GM19395 (cell line): ENCODE results near the gene KRTAP8-1.

Experiments used
- ATAC-seq: cut with Tn5 transposase; IDR thresholded peaks from one replicate; pipeline ENCODE4 v1.9.1; 2021; ENCODE audit warnings: mild to moderate bottlenecking, moderate library complexity; ENCODE audit not compliant: unreplicated experiment

Gene KRTAP8-1

DNA sequence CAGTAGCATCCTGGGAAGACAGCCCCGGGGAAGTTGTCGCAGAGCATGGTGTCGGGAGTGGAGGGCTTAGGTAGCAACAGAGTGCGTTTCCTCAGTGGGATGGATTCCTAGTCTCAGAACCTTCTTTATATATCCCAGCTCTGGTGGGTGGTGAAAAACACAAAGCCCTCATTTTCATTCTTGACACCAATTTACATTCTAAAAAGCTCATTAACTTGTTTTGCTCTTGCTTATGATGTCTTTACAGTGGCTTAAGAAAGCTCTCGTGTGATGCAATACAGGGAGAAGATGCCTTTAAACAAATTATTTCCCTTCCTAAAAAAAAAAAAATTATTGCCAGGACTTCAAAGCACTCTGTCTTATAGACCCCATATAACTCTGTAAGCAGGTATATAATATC, at the start of gene KRTAP8-1:
KRTAP8-1 (minus strand) TSS at position 101 of the 400 bp plus-strand sequence; CDS start at position 47, 54 bp downstream.
- no peak for ATAC-seq

DNA sequence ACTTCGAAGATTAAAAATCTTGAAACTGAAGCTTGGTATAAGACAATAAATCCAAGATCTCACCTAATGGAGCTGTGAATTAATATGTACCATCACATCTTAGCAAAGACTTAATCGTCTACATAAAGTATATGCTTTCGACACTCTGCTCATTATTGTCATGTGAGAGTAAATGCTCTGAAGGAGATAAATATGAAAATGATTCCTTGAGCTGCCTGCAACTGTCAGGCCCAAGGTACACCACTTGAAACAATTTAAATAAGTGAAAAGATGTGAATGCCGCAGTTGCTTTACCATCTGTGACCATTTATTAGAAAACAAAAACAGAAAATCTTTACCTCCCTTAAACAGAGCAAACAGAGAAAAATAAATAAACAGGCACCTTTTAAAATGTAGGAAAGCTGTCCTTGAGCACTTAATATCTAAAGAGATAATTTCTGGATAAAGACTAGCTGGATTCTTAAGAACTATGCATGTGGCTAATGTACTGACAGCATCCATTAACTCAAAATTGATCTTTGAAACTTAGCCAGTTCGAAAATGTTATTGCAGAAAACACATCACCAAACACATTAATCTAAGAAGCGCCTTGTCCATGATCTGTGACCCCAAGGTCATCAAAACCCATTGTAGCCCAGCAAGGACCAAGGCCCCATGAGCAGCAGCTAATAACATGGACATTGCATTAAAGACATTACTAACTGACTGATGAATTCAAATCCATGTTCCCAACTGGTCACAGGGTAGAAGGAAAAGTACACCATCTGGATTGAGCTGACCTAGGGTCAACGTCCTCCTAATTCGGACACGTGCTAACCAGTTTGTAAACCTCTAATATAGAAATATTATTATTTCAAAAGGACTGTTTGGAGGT, 34.8 kb upstream of the KRTAP8-1 start:
- ATAC-seq, result no peak

GRCh38 chr21:30842990-30843389, 29.9 kb upstream of the KRTAP8-1 start:
- ATAC-seq, result no peak

- ATAC-seq, result no peak
Measured at GRCh38 chr21:30839304-30839703, 26.2 kb upstream of the KRTAP8-1 start.

DNA sequence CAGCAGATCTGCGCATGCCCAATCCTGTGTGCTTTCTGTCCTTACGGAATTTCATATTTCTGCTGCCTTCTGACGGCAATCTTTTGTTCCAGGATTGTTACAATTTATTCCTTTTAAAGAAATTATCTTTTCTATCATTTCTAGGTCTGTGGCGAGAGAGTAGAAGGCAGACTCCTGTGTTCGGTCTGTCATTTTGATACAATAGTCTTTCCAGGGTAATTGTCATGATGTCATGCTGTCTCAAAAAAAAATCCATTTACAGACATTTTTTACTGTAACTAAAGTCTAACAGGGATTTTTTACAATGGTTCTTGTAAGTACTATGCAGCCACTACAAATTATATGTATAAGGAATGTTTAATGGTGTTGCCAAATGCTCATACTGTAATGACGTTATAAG, 25.5 kb upstream of the KRTAP8-1 start:
- ATAC-seq, result no peak

- no peak for ATAC-seq
Measured at GRCh38 chr21:30831194-30831765, 18.2 kb upstream of the KRTAP8-1 start.

DNA sequence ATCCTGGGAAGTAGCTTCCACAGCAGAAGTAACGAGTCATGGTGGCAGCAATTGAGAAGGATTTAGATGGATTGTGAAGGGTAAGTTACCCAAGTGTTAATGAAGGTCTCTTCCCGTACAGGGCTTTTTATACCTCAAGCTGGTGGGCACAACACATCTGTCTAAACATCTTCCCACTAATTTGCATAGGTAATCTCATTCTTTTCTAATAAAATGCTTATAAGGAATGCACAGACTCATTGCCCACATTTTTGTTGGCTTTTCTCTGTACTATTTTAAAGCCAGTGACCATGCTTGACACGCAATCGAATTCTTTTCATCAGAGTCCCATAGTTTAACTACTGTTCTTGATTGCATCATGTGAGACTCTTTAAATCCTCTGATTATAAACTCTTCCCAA, 16.6 kb upstream of the KRTAP8-1 start, which contains the start of gene KRTAP7-1:
KRTAP7-1 (minus strand) TSS at position 101 of the 400 bp plus-strand sequence; CDS start at position 40, 61 bp downstream.
- no peak for ATAC-seq

- no peak for ATAC-seq
Measured at GRCh38 chr21:30818837-30819610, 6.0 kb upstream of the KRTAP8-1 start.

GRCh38 chr21:30800605-30801004, 12.5 kb downstream of the KRTAP8-1 start:
- ATAC-seq, result no peak

DNA sequence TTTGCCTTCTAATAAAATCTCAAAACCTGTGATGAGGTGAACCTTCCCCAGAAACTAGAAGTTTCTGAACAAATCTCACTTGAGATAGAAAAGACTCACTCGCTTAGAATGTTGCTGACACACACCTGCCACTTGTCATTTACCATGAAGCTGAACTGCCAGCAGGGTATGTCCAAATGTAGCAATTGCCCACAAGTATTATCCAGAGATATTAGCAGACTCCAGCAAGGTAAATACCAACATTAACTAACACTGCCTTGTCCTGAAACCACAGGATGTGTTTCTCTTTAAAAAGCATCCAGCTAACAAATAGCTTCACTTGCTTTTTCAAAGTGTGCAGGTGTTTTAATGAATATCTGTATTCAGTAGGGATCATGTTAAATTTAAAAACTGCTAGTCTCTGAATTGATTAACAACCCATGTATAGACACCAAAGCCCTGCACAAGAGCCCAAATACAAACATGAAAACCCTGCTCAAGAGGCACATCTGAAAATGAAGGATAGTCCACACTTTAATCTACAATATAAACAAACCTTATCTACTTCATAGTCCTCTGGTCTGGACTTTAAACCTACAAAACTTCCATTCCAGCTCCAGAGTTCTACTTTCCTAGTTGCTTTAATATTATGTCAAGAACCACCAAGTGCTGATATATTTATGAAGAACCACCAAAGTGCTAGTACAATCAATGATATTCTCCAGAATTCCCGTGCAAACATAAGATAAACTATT, 19.3 kb downstream of the KRTAP8-1 start:
- no peak for ATAC-seq

DNA sequence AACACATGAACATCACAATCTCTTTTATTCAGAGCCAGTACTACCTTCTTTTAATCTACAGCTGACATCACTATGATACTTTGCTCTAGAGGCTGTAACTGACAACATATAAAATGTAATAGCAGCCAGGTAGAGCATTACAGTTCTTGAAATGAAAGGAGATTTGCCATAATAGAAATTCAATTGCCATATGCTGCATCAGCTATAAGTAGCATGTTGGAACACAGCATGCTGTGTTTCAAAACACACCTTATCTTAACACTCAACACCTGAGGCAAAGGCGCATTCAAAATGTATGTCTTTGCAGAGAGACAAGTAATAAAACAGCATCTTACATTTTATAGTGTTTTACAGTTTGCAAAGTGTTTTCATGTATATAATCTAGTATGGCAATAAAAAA, 33.8 kb downstream of the KRTAP8-1 start:
- no peak for ATAC-seq

DNA sequence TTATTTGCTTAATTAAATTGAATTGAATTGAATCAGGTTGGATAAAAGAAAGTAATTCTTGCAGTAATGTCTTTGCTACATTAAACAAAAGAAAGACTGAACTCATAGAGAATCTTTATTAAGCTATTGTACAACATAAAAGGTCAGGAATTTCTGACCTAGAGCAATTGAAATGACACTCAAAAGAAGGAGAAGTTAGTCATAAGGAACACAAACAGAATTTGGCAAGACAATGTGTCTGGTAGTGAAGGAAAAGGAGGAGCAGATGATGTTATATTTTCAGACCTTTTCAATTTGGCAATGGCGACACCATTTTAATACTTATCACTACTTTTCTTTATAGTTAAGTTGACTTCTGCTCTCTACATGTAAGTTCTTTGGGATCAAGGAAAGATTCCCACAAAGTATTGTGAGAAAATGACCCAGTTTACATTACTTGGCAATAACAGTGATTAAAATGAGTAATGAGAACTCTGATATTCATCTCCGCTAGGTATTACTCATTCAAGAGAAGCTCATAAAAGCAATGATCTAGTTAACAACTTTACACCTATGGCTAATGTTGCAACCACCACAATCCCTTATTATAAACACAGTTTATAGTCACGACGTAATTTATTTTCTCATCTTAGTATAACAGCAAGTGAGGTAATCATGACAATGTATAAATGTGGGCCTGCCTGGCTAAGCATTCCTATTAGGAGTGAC, 43.2 kb downstream of the KRTAP8-1 start:
- no peak for ATAC-seq
